ENCODE measurements around the gene CDK12. TPM values are rescaled to one million over a fixed set of nuclear protein-coding genes. Genes with fewer than 3 reads are reported as not detected.
"Not testable (repeated sequence)": the region's sequence is repeated elsewhere in the genome, so short reads cannot be mapped to it uniquely, and the experiment has no call there.

CDK12 gene
- 33.1 TPM for total RNA-seq

- DNase-seq, result peak; percentile 99
Observed at GRCh38 chr17:39461113-39461925, at the start of gene CDK12. Gene CDK12 (plus strand): TSS chr17:39461486. CDS start chr17:39462072, 586 bp downstream.

GRCh38 chr17:39416141-39416540 is 45.1 kb upstream of the CDK12 start:
- no peak for DNase-seq

GRCh38 chr17:39429600-39429999 is 31.7 kb upstream of the CDK12 start:
- no peak for DNase-seq

- not testable (repeated sequence) for DNase-seq
Observed at GRCh38 chr17:39439868-39440267, 21.4 kb upstream of the CDK12 start.

- no peak for DNase-seq
Observed at GRCh38 chr17:39443326-39443725, 18.0 kb upstream of the CDK12 start.

GRCh38 chr17:39447561-39447960 is 13.7 kb upstream of the CDK12 start:
- DNase-seq, result no peak

GRCh38 chr17:39450051-39450450 is 11.2 kb upstream of the CDK12 start:
- DNase-seq, result no peak

- DNase-seq, result peak; percentile 96
Observed at GRCh38 chr17:39450847-39451581, 10.3 kb upstream of the CDK12 start, which contains the start of gene MED1. Gene MED1 (minus strand): TSS chr17:39451263. CDS start chr17:39451062, 201 bp downstream.

GRCh38 chr17:39455919-39456318 is 5.4 kb upstream of the CDK12 start:
- no peak for DNase-seq

- DNase-seq, result peak; percentile 37
Observed at GRCh38 chr17:39461926-39462569, 762 bp downstream of the CDK12 start.

GRCh38 chr17:39462631-39463375 is 1.5 kb downstream of the CDK12 start:
- DNase-seq, result no peak

GRCh38 chr17:39464639-39465181 is 3.4 kb downstream of the CDK12 start:
- not testable (repeated sequence) for DNase-seq

GRCh38 chr17:39468610-39469009 is 7.3 kb downstream of the CDK12 start:
- DNase-seq, result not testable (repeated sequence)

GRCh38 chr17:39473310-39473709 is 12.0 kb downstream of the CDK12 start:
- DNase-seq, result no peak

- not testable (repeated sequence) for DNase-seq
Observed at GRCh38 chr17:39479631-39480030, 18.3 kb downstream of the CDK12 start.

- DNase-seq, result no peak
Observed at GRCh38 chr17:39483506-39483905, 22.2 kb downstream of the CDK12 start.

GRCh38 chr17:39484178-39484577 is 22.9 kb downstream of the CDK12 start:
- no peak for DNase-seq

- no peak for DNase-seq
Observed at GRCh38 chr17:39485555-39485954, 24.3 kb downstream of the CDK12 start.

- DNase-seq, result no peak
Observed at GRCh38 chr17:39486242-39486641, 25.0 kb downstream of the CDK12 start.

GRCh38 chr17:39487490-39487889 is 26.2 kb downstream of the CDK12 start:
- DNase-seq, result not testable (repeated sequence)

- no peak for DNase-seq
Observed at GRCh38 chr17:39487946-39488345, 26.7 kb downstream of the CDK12 start.

GRCh38 chr17:39496921-39497320 is 35.6 kb downstream of the CDK12 start:
- not testable (repeated sequence) for DNase-seq

All from skin of body (tissue), 2 donors.